GM19193 (cell line): ENCODE results near the gene FOSL2.

Source experiments
- POLR2A ChIP-seq: IDR thresholded peaks from 4 replicates; pipeline ENCODE4 v1.6.1; 2011; ENCODE audit not compliant: insufficient read depth, insufficient read length; ENCODE audit errors: extremely low read depth

Gene FOSL2

GRCh38 chr2:28354920-28355520 is 37.6 kb upstream of the FOSL2 start:
- no peak for TF ChIP-seq POLR2A

- no peak for TF ChIP-seq POLR2A
Observed at GRCh38 chr2:28355521-28356094, 37.0 kb upstream of the FOSL2 start.

GRCh38 chr2:28356095-28356911 is 36.4 kb upstream of the FOSL2 start:
- TF ChIP-seq POLR2A = no peak

GRCh38 chr2:28357055-28357454 is 35.6 kb upstream of the FOSL2 start:
- no peak for TF ChIP-seq POLR2A

- TF ChIP-seq POLR2A = no peak
Observed at GRCh38 chr2:28357948-28358667, 34.5 kb upstream of the FOSL2 start.

- no peak for TF ChIP-seq POLR2A
Observed at GRCh38 chr2:28358668-28359201, 33.9 kb upstream of the FOSL2 start.

GRCh38 chr2:28359222-28360057 is 33.2 kb upstream of the FOSL2 start:
- TF ChIP-seq POLR2A = no peak

GRCh38 chr2:28360058-28360717 is 32.5 kb upstream of the FOSL2 start:
- TF ChIP-seq POLR2A = no peak

GRCh38 chr2:28360718-28361293 is 31.9 kb upstream of the FOSL2 start:
- TF ChIP-seq POLR2A = no peak

- no peak for TF ChIP-seq POLR2A
Observed at GRCh38 chr2:28361991-28362710, 30.5 kb upstream of the FOSL2 start.

- TF ChIP-seq POLR2A = no peak
Observed at GRCh38 chr2:28362991-28363521, 29.6 kb upstream of the FOSL2 start.

- TF ChIP-seq POLR2A = no peak
Observed at GRCh38 chr2:28363686-28364280, 28.9 kb upstream of the FOSL2 start.
